ENCODE measurements around the gene GSTM2.

GSTM2 gene

GRCh38 chr1:109620841-109621286, 47.0 kb upstream of the GSTM2 start:
- H3K4me1 ChIP-seq (ENCODE audit: control insufficient read depth, insufficient read depth, low read length) = peaks cover 4% of the 10 kb centered on the region; the same call in 1 of the 2 replicates
- H3K9me3 ChIP-seq (ENCODE audit: control insufficient read depth, insufficient read depth, low read depth, low read length) = no peaks in the 10 kb centered on the region
- H3K36me3 ChIP-seq (ENCODE audit: control insufficient read depth in 2 of 2, insufficient read depth in 1 of 2, low read length in 2 of 2) = peaks cover 0 to 8% of the 10 kb centered on the region in 2 experiments; a peak in 1 of 3 replicates
- peak overlapping the region; percentile 78; the same call in 1 of the 2 replicates for H3K27ac ChIP-seq (ENCODE audit: extremely low read depth, low read depth, low read length)
- peak overlapping the region; percentile 73 for H3K4me3 ChIP-seq (ENCODE audit: low read depth, low read length)
- CTCF ChIA-PET = interaction anchor here (0.6 to 2.0 kb wide), 7 partner anchors 30 to 520 kb away, joined by 3 to 18 read pairs (median 4); partner anchors contain the start of genes AHCYL1 and GNAI3
- POLR2A ChIA-PET = interaction anchor here (0.9 to 2.4 kb wide), 4 partner anchors 9 to 74 kb away, joined by 3 to 29 read pairs (median 3); partner anchors contain the start of gene GNAI3
- TF ChIP-seq ZFP37 (tag by site-specific recombination; IDR thresholded peaks at IDR 0.05) = no peak
- TF ChIP-seq ZNF596 (tag by site-specific recombination; IDR thresholded peaks at IDR 0.05) = no peak
- TF ChIP-seq, protein P1, sequence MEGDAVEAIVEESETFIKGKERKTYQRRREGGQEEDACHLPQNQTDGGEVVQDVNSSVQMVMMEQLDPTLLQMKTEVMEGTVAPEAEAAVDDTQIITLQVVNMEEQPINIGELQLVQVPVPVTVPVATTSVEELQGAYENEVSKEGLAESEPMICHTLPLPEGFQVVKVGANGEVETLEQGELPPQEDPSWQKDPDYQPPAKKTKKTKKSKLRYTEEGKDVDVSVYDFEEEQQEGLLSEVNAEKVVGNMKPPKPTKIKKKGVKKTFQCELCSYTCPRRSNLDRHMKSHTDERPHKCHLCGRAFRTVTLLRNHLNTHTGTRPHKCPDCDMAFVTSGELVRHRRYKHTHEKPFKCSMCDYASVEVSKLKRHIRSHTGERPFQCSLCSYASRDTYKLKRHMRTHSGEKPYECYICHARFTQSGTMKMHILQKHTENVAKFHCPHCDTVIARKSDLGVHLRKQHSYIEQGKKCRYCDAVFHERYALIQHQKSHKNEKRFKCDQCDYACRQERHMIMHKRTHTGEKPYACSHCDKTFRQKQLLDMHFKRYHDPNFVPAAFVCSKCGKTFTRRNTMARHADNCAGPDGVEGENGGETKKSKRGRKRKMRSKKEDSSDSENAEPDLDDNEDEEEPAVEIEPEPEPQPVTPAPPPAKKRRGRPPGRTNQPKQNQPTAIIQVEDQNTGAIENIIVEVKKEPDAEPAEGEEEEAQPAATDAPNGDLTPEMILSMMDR (tag by site-specific recombination; IDR thresholded peaks at IDR 0.05) = no peak
- TF ChIP-seq ZNF560 (tag by site-specific recombination; IDR thresholded peaks at IDR 0.05; ENCODE audit: borderline replicate concordance) = no peak
- TF ChIP-seq KLF1 (tag by site-specific recombination; IDR thresholded peaks at IDR 0.05) = no peak
- TF ChIP-seq ZNF335 (tag by site-specific recombination; conservative IDR thresholded peaks at IDR 0.05) = no peak
- TF ChIP-seq TSHZ1 (tag by site-specific recombination; IDR thresholded peaks at IDR 0.05; ENCODE audit: borderline replicate concordance) = no peak
- TF ChIP-seq ZNF544 (tag by site-specific recombination; IDR thresholded peaks at IDR 0.05) = no peak
- no peak for TF ChIP-seq ZNF623 (tag by site-specific recombination; IDR thresholded peaks at IDR 0.05)
- no peak for TF ChIP-seq ZNF274 (IDR thresholded peaks at IDR 0.05; ENCODE audit: low read length)
- no peak for TF ChIP-seq ZNF274 (tag by site-specific recombination; IDR thresholded peaks at IDR 0.05; ENCODE audit: borderline replicate concordance)
- TF ChIP-seq ZBTB20 (tag by site-specific recombination; IDR thresholded peaks at IDR 0.05) = no peak; the same call in 1 of the 2 replicates
- no peak for TF ChIP-seq ZNF624 (tag by site-specific recombination; IDR thresholded peaks at IDR 0.05)
- no peak for TF ChIP-seq ZNF514 (tag by site-specific recombination; IDR thresholded peaks at IDR 0.05)
- TF ChIP-seq GLIS2 (tag by site-specific recombination; IDR thresholded peaks at IDR 0.05) = peak; percentile 67
- no peak for TF ChIP-seq ZNF571 (tag by site-specific recombination; IDR thresholded peaks at IDR 0.05)
- TF ChIP-seq, protein P2, sequence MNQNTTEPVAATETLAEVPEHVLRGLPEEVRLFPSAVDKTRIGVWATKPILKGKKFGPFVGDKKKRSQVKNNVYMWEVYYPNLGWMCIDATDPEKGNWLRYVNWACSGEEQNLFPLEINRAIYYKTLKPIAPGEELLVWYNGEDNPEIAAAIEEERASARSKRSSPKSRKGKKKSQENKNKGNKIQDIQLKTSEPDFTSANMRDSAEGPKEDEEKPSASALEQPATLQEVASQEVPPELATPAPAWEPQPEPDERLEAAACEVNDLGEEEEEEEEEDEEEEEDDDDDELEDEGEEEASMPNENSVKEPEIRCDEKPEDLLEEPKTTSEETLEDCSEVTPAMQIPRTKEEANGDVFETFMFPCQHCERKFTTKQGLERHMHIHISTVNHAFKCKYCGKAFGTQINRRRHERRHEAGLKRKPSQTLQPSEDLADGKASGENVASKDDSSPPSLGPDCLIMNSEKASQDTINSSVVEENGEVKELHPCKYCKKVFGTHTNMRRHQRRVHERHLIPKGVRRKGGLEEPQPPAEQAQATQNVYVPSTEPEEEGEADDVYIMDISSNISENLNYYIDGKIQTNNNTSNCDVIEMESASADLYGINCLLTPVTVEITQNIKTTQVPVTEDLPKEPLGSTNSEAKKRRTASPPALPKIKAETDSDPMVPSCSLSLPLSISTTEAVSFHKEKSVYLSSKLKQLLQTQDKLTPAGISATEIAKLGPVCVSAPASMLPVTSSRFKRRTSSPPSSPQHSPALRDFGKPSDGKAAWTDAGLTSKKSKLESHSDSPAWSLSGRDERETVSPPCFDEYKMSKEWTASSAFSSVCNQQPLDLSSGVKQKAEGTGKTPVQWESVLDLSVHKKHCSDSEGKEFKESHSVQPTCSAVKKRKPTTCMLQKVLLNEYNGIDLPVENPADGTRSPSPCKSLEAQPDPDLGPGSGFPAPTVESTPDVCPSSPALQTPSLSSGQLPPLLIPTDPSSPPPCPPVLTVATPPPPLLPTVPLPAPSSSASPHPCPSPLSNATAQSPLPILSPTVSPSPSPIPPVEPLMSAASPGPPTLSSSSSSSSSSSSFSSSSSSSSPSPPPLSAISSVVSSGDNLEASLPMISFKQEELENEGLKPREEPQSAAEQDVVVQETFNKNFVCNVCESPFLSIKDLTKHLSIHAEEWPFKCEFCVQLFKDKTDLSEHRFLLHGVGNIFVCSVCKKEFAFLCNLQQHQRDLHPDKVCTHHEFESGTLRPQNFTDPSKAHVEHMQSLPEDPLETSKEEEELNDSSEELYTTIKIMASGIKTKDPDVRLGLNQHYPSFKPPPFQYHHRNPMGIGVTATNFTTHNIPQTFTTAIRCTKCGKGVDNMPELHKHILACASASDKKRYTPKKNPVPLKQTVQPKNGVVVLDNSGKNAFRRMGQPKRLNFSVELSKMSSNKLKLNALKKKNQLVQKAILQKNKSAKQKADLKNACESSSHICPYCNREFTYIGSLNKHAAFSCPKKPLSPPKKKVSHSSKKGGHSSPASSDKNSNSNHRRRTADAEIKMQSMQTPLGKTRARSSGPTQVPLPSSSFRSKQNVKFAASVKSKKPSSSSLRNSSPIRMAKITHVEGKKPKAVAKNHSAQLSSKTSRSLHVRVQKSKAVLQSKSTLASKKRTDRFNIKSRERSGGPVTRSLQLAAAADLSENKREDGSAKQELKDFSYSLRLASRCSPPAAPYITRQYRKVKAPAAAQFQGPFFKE (tag by site-specific recombination; IDR thresholded peaks at IDR 0.05; ENCODE audit: borderline replicate concordance) = no peak
- no peak for TF ChIP-seq ZNF660 (tag by site-specific recombination; IDR thresholded peaks at IDR 0.05)
- no peak for TF ChIP-seq YY1 (tag by site-specific recombination; IDR thresholded peaks at IDR 0.05)
- TF ChIP-seq ZNF37A (tag by site-specific recombination; IDR thresholded peaks at IDR 0.05) = no peak
- no peak for TF ChIP-seq ZNF214 (tag by site-specific recombination; IDR thresholded peaks at IDR 0.05; ENCODE audit: borderline replicate concordance)
- TF ChIP-seq, protein P3, sequence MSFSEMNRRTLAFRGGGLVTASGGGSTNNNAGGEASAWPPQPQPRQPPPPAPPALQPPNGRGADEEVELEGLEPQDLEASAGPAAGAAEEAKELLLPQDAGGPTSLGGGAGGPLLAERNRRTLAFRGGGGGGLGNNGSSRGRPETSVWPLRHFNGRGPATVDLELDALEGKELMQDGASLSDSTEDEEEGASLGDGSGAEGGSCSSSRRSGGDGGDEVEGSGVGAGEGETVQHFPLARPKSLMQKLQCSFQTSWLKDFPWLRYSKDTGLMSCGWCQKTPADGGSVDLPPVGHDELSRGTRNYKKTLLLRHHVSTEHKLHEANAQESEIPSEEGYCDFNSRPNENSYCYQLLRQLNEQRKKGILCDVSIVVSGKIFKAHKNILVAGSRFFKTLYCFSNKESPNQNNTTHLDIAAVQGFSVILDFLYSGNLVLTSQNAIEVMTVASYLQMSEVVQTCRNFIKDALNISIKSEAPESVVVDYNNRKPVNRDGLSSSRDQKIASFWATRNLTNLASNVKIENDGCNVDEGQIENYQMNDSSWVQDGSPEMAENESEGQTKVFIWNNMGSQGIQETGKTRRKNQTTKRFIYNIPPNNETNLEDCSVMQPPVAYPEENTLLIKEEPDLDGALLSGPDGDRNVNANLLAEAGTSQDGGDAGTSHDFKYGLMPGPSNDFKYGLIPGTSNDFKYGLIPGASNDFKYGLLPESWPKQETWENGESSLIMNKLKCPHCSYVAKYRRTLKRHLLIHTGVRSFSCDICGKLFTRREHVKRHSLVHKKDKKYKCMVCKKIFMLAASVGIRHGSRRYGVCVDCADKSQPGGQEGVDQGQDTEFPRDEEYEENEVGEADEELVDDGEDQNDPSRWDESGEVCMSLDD (tag by site-specific recombination; IDR thresholded peaks at IDR 0.05) = no peak
- TF ChIP-seq ZNF146 (tag by site-specific recombination; IDR thresholded peaks at IDR 0.05) = no peak
- no peak for TF ChIP-seq HOXA7 (CRISPR knock-in tag; IDR thresholded peaks at IDR 0.05; ENCODE audit: borderline replicate concordance)

Data from HEK293 (cell line).